ENCODE measurements around the gene KRTAP10-2.
"Not testable (repeated sequence)": the region's sequence is repeated elsewhere in the genome, so short reads cannot be mapped to it uniquely, and the experiment has no call there.

The KRTAP10-2 gene

GRCh38 chr21:44578371-44579055 is 27.2 kb upstream of the KRTAP10-2 start:
- Mint-ChIP-seq H3K4me3 (no peak overlapping the region), H3K4me1 (no peaks in the 10 kb centered on the region), H3K27me3 (ENCODE audit: low read depth) (peaks cover 20% of the 10 kb centered on the region), H3K27ac (no peak overlapping the region), H3K36me3 (ENCODE audit: low read depth) (peaks cover 4% of the 10 kb centered on the region), H3K9me3 (peaks cover 47% of the 10 kb centered on the region)
- TF ChIP-seq CTCF (IDR thresholded peaks at IDR 0.05; ENCODE audit: unreplicated experiment in 3 of 3) = no peak

GRCh38 chr21:44576025-44576420 is 24.7 kb upstream of the KRTAP10-2 start:
- Mint-ChIP-seq H3K9me3 (peaks cover 47% of the 10 kb centered on the region), H3K36me3 (ENCODE audit: low read depth) (peaks cover 4% of the 10 kb centered on the region), H3K4me3 (no peak overlapping the region), H3K27ac (no peak overlapping the region), H3K27me3 (ENCODE audit: low read depth) (peaks cover 21% of the 10 kb centered on the region), H3K4me1 (no peaks in the 10 kb centered on the region)
- TF ChIP-seq CTCF (IDR thresholded peaks at IDR 0.05; ENCODE audit: unreplicated experiment in 3 of 3) = no peak

GRCh38 chr21:44575307-44576024 is 24.2 kb upstream of the KRTAP10-2 start:
- Mint-ChIP-seq H3K27me3 (ENCODE audit: low read depth) (peaks cover 20% of the 10 kb centered on the region), H3K4me1 (no peaks in the 10 kb centered on the region), H3K9me3 (peaks cover 48% of the 10 kb centered on the region), H3K27ac (no peak overlapping the region), H3K4me3 (no peak overlapping the region), H3K36me3 (ENCODE audit: low read depth) (peaks cover 2% of the 10 kb centered on the region)
- no peak for TF ChIP-seq CTCF (IDR thresholded peaks at IDR 0.05; ENCODE audit: unreplicated experiment in 3 of 3)

GRCh38 chr21:44574457-44575306 is 23.4 kb upstream of the KRTAP10-2 start:
- Mint-ChIP-seq H3K36me3 (ENCODE audit: low read depth) (no peaks in the 10 kb centered on the region), H3K4me1 (no peaks in the 10 kb centered on the region), H3K9me3 (peaks cover 49% of the 10 kb centered on the region)

GRCh38 chr21:44573630-44574456 is 22.5 kb upstream of the KRTAP10-2 start, which contains the start of gene KRTAP10-4:
KRTAP10-4 (plus strand) TSS chr21:44573729; CDS start chr21:44573759, 30 bp downstream.
- H3K9me3 Mint-ChIP-seq = peaks cover 47% of the 10 kb centered on the region
- H3K4me1 Mint-ChIP-seq; H3K4me3 Mint-ChIP-seq; H3K36me3 Mint-ChIP-seq (ENCODE audit: low read depth); H3K27ac Mint-ChIP-seq: not testable (repeated sequence)
- peaks cover 25% of the 10 kb centered on the region for H3K27me3 Mint-ChIP-seq (ENCODE audit: low read depth)

More at GRCh38 chr21:44574457-44575306, 23.4 kb upstream of the KRTAP10-2 start:
- Mint-ChIP-seq H3K4me3 (no peak overlapping the region), H3K27me3 (ENCODE audit: low read depth) (peaks cover 16% of the 10 kb centered on the region), H3K27ac (no peak overlapping the region)
- TF ChIP-seq CTCF (IDR thresholded peaks at IDR 0.05; ENCODE audit: unreplicated experiment in 3 of 3) = no peak
